ENCODE results near the gene UGT1A9.

UGT1A9 gene

DNA sequence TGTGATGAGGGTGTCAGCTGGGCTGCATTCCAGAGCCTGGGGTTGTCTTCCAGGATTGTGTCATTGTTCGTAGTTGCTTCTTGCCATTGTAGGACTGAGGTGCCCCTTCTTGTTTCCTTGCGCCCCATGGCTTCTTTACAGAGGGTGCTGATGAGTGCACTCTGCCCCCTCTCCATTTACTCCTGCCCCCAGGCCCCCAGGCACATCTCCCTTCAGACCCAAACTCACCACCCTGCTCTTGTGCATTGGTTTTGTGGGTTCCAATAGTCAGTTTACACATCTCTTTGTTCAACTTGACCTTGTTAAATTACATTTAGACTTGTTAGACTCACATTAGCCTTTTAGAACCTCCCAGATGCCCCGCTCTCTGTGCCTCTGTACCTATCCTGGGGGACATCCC is 149.5 kb downstream of the UGT1A9 start:
- no peak for TF ChIP-seq CTCF (IDR thresholded peaks at IDR 0.05)

DNA sequence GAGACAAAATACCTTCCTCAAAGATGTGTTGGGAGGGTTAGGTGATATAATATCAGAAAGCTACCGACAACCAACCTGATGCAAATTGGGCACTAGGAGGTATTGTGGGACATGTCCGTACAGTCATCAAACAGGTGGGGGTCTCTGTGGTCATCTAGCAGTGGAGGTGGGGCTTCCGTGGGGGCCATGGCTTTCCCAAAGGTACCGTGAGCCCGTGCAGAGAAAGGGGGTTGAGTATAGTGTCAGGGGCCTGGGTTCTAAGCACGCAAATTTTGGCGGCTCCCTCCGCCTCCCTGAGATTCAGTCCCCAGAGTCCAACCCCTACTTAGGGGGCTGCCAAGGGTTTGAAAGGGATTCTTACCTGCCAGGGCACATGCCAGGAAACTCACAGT is 150.0 kb downstream of the UGT1A9 start:
- TF ChIP-seq CTCF (IDR thresholded peaks at IDR 0.05), result no peak

DNA sequence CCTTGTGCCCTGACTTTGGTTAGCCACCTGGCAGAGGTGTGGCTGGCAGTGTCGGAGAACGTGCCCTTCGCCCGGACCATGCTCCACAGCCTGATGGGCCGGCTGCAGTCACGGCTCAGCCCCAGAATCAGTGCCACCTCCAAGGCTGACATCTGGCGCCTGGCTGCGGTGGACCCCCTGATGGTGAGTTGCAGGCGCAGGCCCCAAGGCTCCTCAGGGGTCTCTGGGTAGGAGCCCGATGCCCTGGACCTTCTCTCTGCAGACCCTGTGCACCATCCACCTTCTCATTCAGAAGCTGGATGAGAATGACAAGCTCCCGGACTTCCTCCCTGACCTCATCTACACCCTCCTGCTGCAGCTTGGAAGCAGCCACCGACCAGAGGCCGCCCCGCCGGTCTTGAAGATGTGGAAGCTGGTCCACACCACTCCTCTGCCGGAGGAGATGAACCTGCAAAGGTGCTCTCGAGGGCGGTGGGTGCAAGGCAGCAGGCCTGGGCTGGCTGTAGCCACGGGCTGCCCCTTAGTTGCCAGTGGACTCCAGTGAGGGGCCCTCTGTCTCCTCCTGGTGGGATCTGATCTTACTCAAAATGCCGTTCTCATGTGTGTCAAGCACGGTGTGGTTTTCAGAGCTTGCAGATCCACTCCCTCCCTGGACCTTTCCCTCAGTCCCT is 150.5 kb downstream of the UGT1A9 start:
- no peak for TF ChIP-seq CTCF (IDR thresholded peaks at IDR 0.05)

Measured in LNCAP (cell line).